ENCODE results near the gene PGAM2.
"Not testable (repeated sequence)": the region's sequence is repeated elsewhere in the genome, so short reads cannot be mapped to it uniquely, and the experiment has no call there.

The PGAM2 gene

DNA sequence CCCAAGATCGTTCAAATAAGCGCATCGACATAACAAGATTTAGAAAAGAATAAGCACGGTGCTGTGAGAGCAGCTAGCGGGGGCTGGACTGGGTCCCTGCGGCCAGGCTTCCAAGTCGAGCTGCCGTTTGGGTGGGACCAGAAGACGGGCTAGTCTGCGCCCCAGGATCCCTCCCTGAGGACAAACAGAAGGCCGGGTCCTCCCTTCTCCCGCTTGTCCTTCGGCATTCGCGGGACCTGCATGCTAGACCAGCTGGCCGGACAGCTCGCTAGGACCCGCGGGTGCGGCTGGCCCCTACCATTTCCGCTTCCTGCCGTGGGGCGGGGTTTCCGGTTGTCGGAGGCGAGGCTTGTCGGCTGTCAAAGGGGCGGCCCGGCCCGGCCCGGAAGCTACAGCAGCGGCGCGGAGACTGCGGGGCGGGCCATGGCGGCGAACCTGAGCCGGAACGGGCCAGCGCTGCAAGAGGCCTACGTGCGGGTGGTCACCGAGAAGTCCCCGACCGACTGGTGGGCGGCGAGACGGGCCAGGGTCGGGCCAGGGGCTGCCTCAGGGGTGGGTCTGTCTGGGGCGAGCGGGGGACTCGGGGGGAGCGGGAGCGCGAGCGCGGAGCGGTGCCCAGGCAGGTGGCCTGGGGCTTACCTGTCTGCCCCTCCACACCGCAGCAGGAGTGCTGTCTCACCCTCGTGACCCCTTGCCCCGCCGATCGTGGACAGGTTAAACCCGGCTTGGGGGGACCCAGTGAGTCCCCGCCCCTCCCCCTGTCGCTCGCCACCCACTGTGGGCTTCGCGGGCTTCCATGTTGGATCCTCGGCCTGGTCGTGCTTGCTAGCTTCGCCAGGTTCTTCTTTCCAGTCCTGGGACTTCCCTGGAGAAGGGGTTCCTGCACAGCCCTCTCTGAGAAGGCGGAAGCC lies 20.8 kb downstream of the PGAM2 start, which contains the start of gene DBNL:
Gene DBNL, plus strand, starts transcription at position 388 of the 911 bp plus-strand sequence. Its CDS starts 36 bp downstream, at position 424.
- Histone ChIP-seq H3K4me3 (ENCODE audit: extremely low read depth, insufficient read depth, low read length, poor library complexity, severe bottlenecking) (peak within 1 kb of the TSS; percentile 93), H3K27ac (ENCODE audit: low read depth, low read length, severe bottlenecking) (peak within 1 kb of the TSS; percentile 53), H3K4me1 (ENCODE audit: control insufficient read depth, insufficient read depth, low read length, poor library complexity, severe bottlenecking) (peaks cover 7% of the 10 kb centered on the region), H3K9me3 (ENCODE audit: control insufficient read depth, low read length) (no peaks in the 10 kb centered on the region), H3K36me3 (ENCODE audit: control insufficient read depth, insufficient read depth, low read length) (peaks cover 30% of the 10 kb centered on the region)
- WGBS, 2 experiments (ENCODE audit: insufficient coverage in 2 of 2): 0 to 1% methylated on average over 63 to 69 of the region's 74 CpGs

DNA sequence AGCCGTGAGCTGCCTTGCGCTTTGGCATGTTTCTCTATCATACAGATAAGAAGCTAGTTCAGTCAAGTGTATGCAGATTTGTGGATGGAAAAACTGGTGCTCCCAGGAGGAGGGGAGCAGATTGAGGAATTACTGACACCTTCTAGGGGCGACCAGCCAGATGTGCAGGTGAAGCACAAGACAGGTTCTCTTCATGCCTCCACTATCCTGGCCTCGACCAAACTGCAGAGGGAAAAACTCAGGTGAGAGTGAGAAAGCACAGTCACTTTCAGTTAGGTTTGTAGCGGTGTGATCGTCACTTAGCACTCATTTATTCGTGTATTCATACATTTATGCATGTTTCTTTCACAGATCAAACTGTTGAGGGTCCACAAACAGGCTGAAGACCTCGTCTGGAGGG lies 21.5 kb downstream of the PGAM2 start:
- peaks cover 7% of the 10 kb centered on the region for H3K4me1 ChIP-seq (ENCODE audit: control insufficient read depth, insufficient read depth, low read length, poor library complexity, severe bottlenecking)
- no peaks in the 10 kb centered on the region for H3K9me3 ChIP-seq (ENCODE audit: control insufficient read depth, low read length)
- H3K36me3 ChIP-seq (ENCODE audit: control insufficient read depth, insufficient read depth, low read length): peaks cover 26% of the 10 kb centered on the region
- 38 to 44% methylated on average over 7 to 8 of the region's 8 CpGs for WGBS, 2 experiments (ENCODE audit: insufficient coverage in 2 of 2)
- peak overlapping the region; percentile 93 for H3K4me3 ChIP-seq (ENCODE audit: extremely low read depth, insufficient read depth, low read length, poor library complexity, severe bottlenecking)
- no peak overlapping the region for H3K27ac ChIP-seq (ENCODE audit: low read depth, low read length, severe bottlenecking)

DNA sequence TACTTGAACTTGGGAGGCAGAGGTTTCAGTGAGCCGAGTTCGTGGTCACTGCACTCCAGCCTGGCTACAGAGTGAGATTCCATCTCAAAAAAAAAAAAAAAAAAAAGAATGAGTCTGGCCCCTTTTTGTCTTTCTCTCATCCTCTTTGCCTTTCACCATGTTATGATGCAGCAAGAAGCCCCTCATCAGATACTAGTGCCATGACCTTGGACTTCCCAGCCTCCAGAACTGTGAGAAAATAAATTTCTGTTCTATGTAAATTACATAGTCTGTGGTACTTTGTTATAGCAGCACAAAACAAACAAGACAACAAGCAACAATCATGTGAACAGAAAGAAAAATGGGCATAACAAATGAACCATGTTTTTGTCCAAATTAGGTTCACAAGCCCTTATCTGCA lies 23.1 kb downstream of the PGAM2 start:
- Histone ChIP-seq H3K27ac (ENCODE audit: low read depth, low read length, severe bottlenecking) (no peak overlapping the region), H3K4me1 (ENCODE audit: control insufficient read depth, insufficient read depth, low read length, poor library complexity, severe bottlenecking) (peaks cover 7% of the 10 kb centered on the region), H3K9me3 (ENCODE audit: control insufficient read depth, low read length) (no peaks in the 10 kb centered on the region), H3K4me3 (ENCODE audit: extremely low read depth, insufficient read depth, low read length, poor library complexity, severe bottlenecking) (no peak overlapping the region), H3K36me3 (ENCODE audit: control insufficient read depth, insufficient read depth, low read length) (peaks cover 12% of the 10 kb centered on the region)
- WGBS, 2 experiments (ENCODE audit: insufficient coverage in 2 of 2): 83 to 87% methylated on average over 2 of the region's 2 CpGs

DNA sequence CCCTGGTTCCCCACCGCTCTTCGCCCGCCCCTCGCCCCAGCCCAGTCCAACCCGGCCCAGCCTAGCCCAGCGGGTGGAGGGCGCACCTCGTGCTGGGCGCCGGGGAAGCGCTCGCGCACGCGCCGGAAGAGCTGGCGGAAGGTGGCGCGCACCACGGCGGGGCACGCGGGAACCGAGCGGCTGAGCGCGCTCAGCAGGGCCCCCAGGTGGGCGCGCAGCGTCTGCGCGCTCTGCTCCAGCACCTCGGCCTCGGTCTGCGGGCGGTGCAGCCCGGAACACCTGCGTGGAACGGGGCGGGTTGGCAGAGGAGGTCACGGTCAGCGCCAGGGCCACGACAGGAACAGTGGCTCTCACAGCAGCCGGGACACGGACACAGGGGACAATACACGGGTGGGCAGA lies 24.9 kb downstream of the PGAM2 start:
- not testable (repeated sequence) for H3K9me3 ChIP-seq (ENCODE audit: control insufficient read depth, low read length); H3K4me1 ChIP-seq (ENCODE audit: control insufficient read depth, insufficient read depth, low read length, poor library complexity, severe bottlenecking); H3K36me3 ChIP-seq (ENCODE audit: control insufficient read depth, insufficient read depth, low read length); H3K27ac ChIP-seq (ENCODE audit: low read depth, low read length, severe bottlenecking)
- H3K4me3 ChIP-seq (ENCODE audit: extremely low read depth, insufficient read depth, low read length, poor library complexity, severe bottlenecking): peak overlapping the region; percentile 21
- 0 to 9% methylated on average over 4 to 9 of the region's 46 CpGs for WGBS, 2 experiments (ENCODE audit: insufficient coverage in 2 of 2)

DNA sequence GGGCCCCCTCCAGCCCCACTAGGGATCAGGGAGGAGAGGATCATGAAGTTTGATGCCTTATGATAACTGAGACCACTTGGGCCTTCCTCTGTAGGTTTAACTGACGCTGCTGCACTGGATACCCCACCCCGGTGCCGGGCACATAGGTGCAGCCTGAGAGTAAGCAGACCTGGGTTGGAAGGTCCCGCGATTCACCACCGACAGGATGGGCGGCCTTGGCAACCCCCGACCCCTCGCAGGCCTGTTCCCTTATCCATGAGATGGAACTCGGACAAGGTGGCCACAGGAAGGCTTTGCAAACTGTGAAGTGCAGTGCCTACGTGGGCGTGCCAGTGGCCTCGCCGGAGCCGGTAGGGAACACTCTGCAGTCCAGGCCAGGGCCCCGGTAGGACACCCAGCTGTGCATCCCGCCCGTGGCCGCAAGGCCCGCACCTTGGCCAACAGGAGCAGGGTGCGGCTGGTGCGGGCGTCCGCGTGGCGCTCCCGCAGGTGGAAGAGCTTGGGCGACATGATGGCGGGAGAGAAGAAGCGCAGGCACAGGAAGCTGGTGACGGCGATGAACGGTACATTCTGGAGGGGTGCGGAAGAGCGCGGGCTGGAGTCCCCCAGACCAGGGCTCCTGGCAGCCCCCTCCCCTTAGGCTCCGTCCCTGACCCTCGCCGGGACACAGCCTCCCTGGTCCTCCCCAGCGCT lies 25.4 kb downstream of the PGAM2 start:
- not testable (repeated sequence) for H3K36me3 ChIP-seq (ENCODE audit: control insufficient read depth, insufficient read depth, low read length); H3K4me1 ChIP-seq (ENCODE audit: control insufficient read depth, insufficient read depth, low read length, poor library complexity, severe bottlenecking); H3K9me3 ChIP-seq (ENCODE audit: control insufficient read depth, low read length); H3K27ac ChIP-seq (ENCODE audit: low read depth, low read length, severe bottlenecking)
- WGBS, 2 experiments (ENCODE audit: insufficient coverage in 2 of 2): 0% methylated on average over 2 to 3 of the region's 40 CpGs
- peak overlapping the region; percentile 21 for H3K4me3 ChIP-seq (ENCODE audit: extremely low read depth, insufficient read depth, low read length, poor library complexity, severe bottlenecking)

DNA sequence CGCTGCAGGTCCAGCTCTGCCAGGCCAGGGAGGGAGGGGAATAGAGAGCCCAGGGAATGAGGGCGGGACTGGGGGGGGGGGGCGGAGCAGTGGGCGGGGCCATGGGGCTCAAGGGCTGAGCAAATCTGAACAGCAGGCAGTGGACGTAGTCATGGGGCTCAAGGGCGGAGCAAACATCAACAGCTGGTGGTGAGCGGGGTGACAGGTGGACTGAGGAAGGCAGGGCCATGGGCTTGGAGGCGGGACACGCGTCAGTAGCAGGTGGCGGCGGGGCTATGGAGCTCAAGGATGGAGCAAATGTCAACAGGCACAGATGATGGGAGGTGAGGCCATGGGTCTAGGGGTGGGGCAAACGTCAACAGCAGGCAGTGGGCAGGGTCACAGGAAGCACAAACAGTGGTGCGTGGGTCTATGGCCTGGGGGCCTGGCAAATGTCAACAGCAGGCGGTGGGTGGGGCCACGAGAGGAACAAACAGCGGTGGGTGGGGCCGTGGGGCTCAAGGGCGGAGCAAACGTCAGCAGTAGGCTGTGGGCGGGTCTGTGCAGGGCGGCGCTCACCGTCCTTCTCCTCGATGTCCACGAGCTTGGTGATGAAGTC lies 26.3 kb downstream of the PGAM2 start:
- WGBS, 2 experiments (ENCODE audit: insufficient coverage in 2 of 2): 0 to 8% methylated on average over 2 of the region's 26 CpGs
- not testable (repeated sequence) for H3K36me3 ChIP-seq (ENCODE audit: control insufficient read depth, insufficient read depth, low read length); H3K27ac ChIP-seq (ENCODE audit: low read depth, low read length, severe bottlenecking); H3K4me1 ChIP-seq (ENCODE audit: control insufficient read depth, insufficient read depth, low read length, poor library complexity, severe bottlenecking); H3K9me3 ChIP-seq (ENCODE audit: control insufficient read depth, low read length)
- peak overlapping the region; percentile 2 for H3K4me3 ChIP-seq (ENCODE audit: extremely low read depth, insufficient read depth, low read length, poor library complexity, severe bottlenecking)

DNA sequence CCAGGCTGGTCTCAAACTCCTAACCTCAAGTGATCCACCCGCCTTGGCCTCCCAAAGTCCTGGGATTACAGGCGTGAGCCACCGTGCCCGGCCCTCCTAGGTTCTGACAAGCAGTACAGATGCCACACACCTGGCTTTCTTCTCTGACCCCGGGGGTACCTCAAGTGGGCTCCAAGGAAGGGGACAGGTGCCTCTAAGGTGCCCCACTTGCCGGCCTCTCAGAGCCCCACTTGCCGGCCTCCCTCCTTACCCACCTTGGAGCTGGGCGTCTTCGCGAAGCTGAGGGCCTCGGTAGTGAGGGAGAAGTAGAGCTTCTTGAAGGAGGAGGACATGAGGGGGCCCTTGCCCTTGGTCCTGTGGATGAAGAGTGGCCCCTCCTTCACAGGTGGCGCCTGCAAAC lies 26.8 kb downstream of the PGAM2 start:
- not testable (repeated sequence) for H3K4me1 ChIP-seq (ENCODE audit: control insufficient read depth, insufficient read depth, low read length, poor library complexity, severe bottlenecking); H3K4me3 ChIP-seq (ENCODE audit: extremely low read depth, insufficient read depth, low read length, poor library complexity, severe bottlenecking); H3K36me3 ChIP-seq (ENCODE audit: control insufficient read depth, insufficient read depth, low read length); H3K9me3 ChIP-seq (ENCODE audit: control insufficient read depth, low read length); H3K27ac ChIP-seq (ENCODE audit: low read depth, low read length, severe bottlenecking)
- no CpG with 5 or more reads among the region's 12 CpGs for WGBS, 2 experiments (ENCODE audit: insufficient coverage in 2 of 2)

DNA sequence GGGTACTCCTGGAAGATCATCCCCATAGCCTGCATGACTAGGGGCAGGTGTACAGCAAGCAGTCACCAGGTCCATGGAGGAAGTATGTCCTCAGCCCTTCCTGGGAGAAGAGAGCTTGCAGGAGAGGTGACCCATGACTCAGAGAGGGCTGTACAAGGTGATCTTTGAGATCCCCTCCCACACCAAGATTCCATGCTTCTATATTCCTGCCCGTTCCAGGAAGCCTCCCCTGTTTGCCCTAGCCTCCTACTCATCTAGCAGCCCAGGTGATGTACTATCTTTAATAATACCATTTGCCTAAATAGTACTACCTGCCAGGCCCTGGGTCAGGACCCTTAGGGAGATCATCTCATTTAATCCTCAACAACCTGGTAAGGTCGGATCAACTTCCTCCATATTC lies 27.4 kb downstream of the PGAM2 start:
- not testable (repeated sequence) for H3K9me3 ChIP-seq (ENCODE audit: control insufficient read depth, low read length); H3K36me3 ChIP-seq (ENCODE audit: control insufficient read depth, insufficient read depth, low read length); H3K4me3 ChIP-seq (ENCODE audit: extremely low read depth, insufficient read depth, low read length, poor library complexity, severe bottlenecking); H3K27ac ChIP-seq (ENCODE audit: low read depth, low read length, severe bottlenecking); H3K4me1 ChIP-seq (ENCODE audit: control insufficient read depth, insufficient read depth, low read length, poor library complexity, severe bottlenecking)
- WGBS, 2 experiments (ENCODE audit: insufficient coverage in 2 of 2): 75 to 80% methylated on average over 1 of the region's 2 CpGs

DNA sequence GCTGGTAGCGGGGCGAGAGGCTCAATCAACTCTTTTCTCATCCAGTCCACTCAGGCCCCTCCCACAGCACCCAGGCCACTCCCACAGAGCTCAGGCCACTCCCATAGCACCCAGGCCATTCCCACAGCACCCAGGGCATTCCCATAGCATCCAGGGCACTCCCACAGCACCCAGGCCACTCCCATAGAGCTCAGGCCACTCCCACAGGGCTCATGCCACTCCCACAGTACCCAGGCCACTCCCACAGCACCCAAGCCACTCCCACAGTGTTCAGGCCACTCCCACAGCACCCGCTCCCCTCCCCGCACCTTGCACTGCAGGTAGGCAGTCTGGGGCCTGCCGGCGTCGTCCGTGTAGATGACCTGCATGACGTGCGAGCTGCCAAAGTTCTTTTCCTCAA lies 29.0 kb downstream of the PGAM2 start:
- not testable (repeated sequence) for H3K36me3 ChIP-seq (ENCODE audit: control insufficient read depth, insufficient read depth, low read length); H3K27ac ChIP-seq (ENCODE audit: low read depth, low read length, severe bottlenecking); H3K4me3 ChIP-seq (ENCODE audit: extremely low read depth, insufficient read depth, low read length, poor library complexity, severe bottlenecking); H3K9me3 ChIP-seq (ENCODE audit: control insufficient read depth, low read length); H3K4me1 ChIP-seq (ENCODE audit: control insufficient read depth, insufficient read depth, low read length, poor library complexity, severe bottlenecking)
- 80% methylated on average over 1 of the region's 10 CpGs; no CpG with 5 or more reads in 1 of the 2 experiments for WGBS, 2 experiments (ENCODE audit: insufficient coverage in 2 of 2)

DNA sequence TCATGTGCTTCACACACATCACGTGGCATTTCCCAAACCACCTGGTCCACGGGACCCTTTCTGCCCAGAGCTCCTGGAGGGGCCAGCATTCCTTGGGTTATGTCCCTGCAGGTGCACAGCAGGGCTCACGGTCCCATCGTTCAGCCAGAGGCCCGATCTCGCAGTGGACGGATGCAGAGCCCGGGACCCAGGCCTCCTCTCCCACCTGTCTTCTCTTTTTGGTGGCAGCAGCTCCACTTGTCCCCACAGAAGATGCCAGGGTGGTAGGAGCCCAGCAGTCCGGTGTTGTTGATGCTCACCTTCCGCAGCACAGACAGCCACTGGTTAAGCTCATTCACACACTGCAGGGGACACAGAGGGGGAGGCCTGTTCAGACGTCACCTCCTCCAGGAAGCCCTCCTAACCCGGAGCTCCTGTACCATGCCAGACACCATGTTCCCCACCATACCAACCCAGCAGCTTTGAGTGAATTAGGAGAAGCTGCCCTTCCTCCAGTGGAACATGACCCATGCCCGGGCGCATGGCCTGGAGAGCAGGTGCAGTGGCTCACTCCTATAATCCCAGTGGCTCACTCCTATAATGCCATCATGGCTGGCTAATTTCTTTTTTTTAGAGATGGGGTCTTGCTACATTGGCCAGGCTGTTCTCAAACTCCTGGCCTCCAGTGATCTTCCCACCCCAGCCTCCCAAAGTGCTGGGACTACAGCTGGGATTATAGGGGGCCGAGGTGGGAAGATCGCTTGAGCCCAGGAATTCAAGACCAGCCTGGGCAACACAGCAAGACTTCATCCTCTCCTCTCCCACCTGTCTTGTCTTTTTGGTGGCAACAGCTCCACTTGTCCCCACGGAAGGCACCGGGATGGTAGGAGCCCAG lies 31.2 kb downstream of the PGAM2 start:
- not testable (repeated sequence) for H3K4me3 ChIP-seq (ENCODE audit: extremely low read depth, insufficient read depth, low read length, poor library complexity, severe bottlenecking); H3K4me1 ChIP-seq (ENCODE audit: control insufficient read depth, insufficient read depth, low read length, poor library complexity, severe bottlenecking); H3K36me3 ChIP-seq (ENCODE audit: control insufficient read depth, insufficient read depth, low read length); H3K9me3 ChIP-seq (ENCODE audit: control insufficient read depth, low read length); H3K27ac ChIP-seq (ENCODE audit: low read depth, low read length, severe bottlenecking)
- 82 to 84% methylated on average over 4 to 7 of the region's 18 CpGs for WGBS, 2 experiments (ENCODE audit: insufficient coverage in 2 of 2)
